GM11168 (cell line): ENCODE results near the gene PARD3B.

ENCODE experiments used
- in situ Hi-C: fragments of 300-500 bp; cut with MboI; formaldehyde crosslinking; loops from one replicate; pipeline ENCODE4 v1.12.0; 2022; ENCODE audit warnings: low sequenced_read_pairs; ENCODE audit not compliant: unreplicated experiment

The PARD3B gene

DNA sequence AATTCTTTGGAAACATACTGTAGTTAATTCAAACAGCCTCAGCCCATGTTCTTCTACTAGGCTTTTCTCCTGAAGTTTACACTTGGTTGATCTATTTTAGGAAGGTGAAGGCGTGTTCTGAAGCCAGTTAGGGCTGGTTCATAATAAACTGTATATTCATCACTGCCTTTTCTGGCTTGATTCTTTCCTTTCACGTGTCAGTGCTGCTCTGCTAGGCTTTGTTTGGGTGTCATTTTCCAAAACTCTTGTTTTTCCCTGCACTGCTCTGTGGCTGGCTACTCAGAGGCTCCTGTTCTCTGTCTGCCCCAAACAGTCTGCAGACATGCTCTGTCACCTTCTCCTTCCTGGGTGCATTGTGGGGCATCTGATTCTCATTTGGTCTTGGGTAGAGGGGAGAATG is 136.1 kb downstream of the PARD3B start:
- in situ Hi-C loops = no loop called here

DNA sequence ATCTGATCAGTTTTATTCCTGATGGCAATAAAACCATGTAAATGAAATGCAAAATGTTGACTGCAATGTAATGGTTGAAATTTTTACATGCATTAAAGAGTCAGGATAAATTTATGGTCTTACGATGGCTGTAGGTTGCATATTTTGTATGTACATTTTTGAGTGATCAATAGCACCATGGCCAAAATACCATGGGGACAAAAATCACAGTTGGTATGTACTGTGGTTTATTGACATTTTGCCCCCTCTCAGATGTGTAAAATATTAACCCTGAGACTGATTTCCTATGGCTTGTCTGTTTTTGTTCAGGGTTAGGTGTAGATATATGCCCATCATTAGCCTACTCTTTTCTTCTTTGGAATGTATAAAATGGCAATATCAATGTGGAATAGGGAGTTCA is 138.1 kb downstream of the PARD3B start:
- in situ Hi-C loops = no loop called here

DNA sequence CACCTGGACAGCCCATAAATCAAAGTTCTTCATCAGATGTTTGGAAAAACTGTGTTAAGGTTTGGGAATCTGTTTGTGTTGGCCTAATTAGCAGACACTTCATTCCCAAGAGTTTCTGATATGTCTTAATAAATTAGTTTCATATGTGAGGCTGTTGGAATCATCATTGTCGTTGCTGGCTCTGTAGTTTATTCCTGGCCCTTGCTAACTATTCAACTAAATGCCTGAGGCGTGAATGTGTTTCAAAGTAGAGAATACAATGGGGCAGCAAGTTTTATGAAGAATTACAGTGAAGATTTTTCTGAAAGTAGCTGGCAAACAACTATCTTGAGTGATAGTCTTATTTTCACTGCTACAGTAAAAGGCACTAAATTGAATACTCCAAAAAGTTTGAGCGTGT is 141.1 kb downstream of the PARD3B start:
- in situ Hi-C loops = no loop called here

DNA sequence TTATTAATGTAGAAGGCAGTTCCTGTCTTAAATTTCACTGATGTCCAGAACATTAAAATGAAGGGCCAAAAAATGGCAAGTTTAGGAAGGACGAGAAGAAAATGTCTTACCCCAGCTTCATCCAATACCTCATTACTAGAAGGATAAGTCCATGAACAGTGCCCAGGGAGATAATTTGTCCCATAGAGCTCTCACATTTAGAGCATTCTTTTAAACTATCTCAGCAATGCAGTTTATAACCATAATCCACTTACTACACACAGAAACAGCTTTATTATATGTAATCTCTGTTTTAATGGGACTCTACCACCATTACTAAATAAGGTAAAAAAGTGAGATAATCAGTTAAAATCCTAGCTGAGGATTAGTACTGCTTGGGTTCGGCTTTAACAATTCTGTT is 142.5 kb downstream of the PARD3B start:
- in situ Hi-C loops = no loop called here

DNA sequence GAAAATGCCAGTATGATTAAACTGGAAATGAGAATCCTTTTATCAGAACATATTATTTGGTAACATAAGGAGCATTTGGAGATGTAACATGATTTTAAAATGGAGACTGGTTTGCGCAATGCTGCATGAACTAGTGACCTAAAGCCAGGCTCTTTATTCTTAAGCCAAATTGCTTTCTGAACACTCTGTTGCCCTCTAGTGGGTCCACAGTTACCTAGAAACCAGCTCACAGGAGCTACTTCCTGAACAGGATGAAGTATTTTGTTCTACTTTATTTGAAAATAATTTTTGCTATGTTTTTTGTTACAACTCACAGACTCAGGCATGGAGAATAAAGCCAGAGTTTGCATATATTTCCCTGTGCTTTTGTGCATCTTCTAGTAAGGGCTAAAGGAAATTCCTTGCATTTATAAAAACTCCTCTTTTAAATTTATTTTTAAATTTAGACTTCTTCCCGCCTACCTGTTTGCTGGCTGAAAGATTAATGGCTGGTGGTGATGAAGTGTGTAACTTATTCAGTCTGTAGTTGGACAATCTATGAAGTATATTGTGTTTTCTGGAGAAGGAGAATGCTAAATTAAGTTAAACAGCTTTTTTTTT is 146.7 kb downstream of the PARD3B start:
- in situ Hi-C loops = no loop called here

DNA sequence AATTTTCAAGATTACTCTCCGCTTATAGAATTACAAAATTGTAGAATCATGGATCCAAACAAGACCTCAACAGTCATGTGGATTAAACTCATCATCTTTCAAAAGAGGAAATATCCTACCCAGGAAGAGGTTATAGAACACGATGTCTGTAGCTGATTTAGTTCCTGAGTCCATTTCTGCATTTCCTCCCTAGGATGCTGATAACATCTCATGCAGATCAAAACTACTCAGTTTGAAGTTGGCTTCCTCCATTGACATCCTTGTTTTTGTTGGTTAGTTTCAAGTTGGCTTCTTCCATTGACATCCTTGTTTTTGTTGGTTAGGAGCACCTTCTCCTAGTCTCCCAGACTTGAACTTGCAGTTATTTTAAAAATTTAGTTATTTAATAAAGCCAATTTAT is 147.5 kb downstream of the PARD3B start:
- in situ Hi-C loops = no loop called here

DNA sequence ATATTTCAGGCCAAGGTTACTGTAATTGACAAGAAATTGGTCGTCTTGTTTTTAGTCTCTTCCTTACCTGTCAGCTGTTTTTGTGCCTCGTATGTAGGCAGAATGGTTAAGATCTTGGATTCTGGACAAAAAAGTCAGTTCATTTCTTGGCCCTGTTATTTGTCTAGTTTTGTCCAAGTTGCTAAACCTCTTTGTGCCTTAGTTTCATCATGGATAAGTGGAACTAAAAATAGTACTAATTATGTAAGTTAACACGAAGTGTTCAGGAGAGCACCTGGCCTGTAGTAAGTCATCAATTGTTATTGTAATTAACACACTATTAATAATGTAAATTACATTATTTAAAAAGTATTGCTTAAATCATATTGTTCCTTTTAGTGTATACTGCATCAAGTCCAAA is 148.0 kb downstream of the PARD3B start:
- in situ Hi-C loops = no loop called here

DNA sequence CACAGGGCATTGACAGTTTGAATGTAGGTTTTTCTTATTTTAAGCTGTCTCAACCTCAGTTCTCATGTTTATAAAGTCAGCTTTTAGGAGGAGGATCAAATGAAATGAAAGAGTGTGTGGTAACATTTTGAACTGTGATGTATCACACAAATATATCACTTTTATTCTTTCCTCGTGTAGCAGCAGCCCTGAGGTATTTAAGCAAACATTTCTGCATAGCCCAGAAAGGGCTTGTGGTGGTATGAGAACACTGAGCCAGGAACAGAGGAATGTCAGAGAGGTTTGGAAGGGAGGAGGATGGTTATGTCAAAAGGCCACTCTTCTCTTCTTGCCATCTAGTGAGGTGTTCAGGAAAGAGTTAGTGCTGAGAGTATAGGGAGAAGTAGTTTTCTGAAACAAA is 150.2 kb downstream of the PARD3B start:
- in situ Hi-C loops = no loop called here

DNA sequence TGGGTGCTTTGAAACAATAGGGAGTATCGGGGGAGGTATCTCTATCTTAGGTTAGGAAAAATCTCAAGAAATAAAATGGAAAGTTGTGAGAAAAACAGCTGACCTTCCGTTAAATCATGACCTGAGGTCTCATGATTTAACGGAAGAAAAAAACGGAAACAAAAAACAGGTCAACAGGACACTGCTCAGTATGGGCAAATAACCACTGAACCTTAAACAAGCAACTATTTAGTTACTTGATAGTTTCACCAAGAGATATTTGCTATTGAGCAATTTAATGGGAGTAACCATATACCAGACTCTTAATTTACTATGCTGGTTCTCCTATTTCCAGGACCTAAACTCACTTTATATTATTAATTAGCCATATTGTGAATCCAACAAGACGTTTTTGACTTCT is 150.8 kb downstream of the PARD3B start:
- in situ Hi-C loops = no loop called here

DNA sequence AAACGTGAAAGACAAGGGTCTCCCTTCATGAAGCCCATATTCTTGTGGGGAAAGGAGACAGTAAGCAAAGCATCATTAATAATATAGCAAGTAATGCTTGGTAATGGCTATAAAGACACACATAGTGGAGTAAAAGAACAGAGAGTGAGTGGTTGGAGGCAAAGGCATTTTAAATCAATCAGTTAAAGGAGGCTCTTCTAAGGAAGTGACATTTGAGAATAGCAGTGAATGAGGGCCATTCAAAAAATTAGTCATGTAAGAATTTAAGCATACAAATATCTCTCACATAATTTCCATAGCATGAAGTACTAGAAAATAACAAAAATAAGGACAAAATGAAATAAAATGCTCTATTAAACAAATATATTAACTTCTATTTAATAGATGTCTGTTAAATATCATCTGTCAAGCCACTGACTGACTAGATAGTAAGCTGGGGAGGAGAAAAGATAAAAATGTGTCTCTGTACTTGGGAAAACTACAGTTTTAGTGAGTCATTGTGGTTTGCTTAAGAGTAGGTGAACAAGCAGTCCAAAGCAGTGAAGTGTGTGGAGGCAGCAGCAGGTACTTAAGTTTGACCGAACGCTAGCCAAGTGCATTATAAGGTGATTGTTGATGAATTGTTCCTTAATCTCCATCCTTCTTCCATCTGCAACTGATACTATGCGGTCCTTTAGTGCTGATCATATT is 160.1 kb downstream of the PARD3B start:
- in situ Hi-C loops = no loop called here

DNA sequence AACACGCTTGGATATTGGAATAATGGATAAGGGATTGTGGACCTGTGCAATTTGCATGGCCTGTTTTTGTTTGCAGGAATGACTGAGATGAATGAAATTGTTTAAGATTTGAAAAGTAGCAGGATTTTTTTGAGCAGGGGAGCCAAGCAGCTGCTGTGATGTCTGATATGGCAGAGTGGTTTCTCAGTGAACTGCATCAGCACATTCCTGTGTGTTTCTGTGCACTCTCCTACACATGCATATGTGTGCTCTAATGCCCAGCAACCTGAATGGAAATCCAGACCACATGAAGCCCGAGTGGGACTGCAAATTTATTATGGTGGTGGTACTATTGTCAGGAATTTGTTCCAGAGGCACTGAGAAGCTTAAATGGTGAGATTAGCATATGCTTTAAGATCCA is 161.7 kb downstream of the PARD3B start:
- in situ Hi-C loops = no loop called here

DNA sequence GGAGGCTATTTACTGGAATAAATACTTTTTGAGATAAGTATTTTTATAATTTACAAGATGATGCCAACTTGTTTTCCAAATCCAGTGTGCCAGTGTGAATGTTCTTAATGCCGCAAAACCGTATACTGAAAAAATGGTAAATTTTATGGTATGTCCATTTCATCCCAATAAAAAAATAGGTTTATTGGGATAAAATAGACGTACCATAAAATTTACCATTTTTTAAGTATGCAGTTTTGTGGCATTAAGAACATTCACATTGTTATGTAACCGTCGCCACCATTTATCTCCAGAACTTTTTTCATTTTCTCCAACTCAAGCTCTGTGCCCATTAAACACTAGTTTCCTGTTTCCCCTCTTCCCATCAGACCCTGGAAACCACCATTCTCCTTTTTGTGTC is 167.9 kb downstream of the PARD3B start:
- in situ Hi-C loops = no loop called here

DNA sequence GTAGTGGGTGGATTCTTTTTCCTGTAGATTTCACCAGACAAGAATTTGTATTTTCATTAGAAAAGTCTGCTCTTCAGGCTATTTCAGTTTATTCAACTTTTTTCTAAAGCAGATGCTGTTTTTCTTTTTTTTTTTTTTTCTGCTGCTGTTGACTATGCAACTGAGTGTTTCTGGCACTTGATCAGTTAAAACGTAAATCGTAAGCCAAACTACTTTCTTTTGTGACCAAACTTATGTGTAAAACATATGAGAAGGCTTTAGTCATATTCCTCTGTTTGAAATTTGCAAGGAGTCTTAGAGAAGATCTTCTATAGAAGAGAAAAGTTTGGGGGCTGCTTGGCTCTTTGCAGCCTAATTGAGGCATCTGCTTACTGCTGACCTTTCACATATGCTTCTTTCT is 170.1 kb downstream of the PARD3B start:
- in situ Hi-C loops = no loop called here

DNA sequence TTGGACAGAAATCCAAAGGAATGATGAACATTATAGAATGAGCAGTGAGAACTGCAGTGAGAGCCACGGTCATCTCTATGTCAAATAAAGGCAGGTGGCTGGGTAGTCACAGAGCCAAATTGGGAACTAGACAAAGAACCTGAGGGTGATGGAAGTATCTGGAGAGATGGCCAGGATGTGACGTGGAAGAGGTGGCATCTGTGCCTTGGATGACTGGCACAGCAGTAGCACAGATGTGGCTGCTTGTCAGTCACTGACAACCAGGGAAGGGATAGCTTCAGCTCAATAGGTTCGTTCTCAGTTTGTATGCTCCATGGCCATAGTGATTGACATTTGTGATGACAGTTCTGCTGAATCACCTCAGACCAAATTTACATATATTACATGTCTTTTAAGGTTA is 172.3 kb downstream of the PARD3B start:
- in situ Hi-C loops = no loop called here

DNA sequence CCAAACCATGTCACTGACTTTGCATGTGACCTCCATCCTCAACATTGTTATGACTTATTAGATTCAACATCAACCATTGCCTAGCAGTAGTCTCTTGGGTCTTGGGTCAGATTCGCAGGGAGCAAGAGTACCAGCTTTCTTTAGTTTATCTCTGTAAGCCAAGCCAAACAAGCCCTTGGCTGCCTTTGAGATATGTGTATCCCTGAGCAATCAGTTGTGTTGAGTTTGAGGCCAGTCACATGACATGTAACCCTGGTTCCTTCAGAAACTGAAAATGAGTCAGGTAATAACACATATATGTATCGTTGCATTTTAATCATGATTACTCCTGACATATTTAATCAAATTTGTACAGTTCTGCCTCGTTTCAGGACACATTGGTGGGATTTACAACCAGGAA is 173.3 kb downstream of the PARD3B start:
- in situ Hi-C loops = no loop called here

DNA sequence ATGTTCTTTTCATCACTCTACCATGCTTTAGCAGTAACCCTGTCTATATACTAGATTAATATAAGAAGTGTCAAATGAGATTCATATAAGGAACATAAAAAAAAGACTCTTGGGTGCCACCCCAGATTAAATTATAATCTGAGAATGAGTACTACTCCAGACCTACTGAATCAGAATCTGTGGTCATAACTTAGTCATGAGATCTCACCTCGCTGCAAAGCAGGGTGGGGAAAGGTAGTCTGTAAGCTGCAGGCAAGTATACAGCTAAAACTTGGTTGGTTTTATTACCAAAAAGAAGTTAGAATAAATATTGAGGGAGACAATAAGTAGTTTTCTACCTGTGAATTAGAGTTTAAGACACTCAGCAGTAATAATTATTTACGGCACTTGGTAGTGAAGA is 175.6 kb downstream of the PARD3B start:
- in situ Hi-C loops = no loop called here

DNA sequence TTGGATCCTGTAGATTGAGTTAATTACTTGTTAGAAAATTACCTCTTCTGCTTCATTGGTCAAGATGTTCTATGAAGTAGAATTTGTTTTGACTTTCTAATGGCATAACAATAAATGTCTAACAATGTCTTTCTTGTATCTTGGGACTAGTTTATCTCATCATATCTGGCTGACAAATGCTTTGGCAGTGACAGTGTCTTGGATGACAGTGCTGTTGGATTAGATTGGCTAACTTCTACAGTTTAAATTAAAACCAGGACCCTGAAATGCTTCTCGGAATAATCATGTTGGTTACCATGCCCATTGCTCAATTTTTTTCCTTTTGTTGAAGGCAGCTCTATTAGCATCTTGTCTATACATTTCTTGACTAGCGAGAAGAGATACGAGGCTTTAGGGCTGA is 176.9 kb downstream of the PARD3B start:
- in situ Hi-C loops = no loop called here

DNA sequence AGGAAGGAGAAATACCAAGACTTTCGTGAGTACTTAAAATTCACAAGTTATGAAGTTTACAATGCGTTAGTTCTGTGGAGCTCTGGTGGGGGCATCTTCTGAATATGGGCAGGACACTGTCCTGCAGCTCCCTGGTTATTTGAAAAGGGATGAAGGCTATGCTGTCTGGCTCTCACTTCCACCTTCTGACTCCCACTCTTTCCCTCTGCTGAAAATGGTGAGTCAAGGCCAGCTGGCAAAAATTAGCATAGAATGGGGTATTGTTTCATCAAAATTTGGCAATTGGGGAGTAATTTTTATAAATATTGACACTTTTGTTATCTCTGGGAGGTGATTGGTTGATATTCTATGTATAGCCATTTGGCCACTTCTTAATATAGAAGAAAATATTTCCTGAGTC is 177.4 kb downstream of the PARD3B start:
- in situ Hi-C loops = no loop called here

DNA sequence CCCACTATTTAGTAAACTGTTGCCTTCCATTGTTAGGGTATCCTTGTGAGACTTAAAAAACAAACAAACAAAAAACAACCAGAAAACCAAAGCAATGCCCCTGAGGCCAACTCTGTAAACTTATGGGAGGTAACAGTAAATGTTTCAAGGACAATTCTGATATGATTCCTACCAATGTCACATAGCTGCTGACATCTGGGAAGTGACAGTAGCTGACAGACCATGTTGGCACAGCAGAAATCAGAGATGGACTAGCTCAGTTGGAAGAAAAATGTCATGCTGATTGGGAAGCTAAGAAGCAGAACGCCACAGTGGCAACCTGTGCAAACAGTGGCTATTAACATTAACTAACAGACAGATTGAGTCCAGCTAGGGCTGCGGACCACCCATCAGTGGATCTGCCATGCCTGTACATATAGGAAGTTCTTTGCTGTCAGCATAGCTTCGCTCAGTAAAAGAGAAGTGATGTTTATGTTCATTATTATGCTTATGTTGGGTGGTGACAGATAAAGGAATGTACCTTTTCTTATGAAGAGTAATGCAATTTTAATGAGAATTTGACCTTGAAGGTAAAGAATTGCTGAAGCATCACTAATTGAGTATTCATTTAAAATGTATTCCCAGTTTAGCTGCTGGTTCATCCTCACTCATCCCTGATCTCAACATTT is 180.6 kb downstream of the PARD3B start:
- in situ Hi-C loops = no loop called here

DNA sequence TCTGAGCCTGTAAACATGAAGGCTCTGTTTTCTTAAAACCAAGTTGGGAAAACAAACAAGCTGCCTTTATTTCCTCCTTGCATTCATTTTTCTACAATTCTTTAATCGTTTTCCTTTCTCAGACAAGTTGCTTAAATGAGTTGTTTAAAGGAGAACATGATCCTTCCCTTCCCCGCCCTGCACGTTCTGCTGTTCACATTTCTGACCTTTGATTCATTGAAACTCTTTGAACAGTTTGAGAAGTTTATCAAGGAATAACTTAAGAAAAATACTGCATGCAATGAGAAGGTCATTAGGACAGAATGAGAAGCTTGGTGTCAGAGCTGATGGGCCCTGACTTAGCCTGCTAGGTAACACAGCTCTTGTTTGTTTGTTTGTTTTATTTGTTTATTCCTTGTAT is 181.6 kb downstream of the PARD3B start:
- in situ Hi-C loops = no loop called here

DNA sequence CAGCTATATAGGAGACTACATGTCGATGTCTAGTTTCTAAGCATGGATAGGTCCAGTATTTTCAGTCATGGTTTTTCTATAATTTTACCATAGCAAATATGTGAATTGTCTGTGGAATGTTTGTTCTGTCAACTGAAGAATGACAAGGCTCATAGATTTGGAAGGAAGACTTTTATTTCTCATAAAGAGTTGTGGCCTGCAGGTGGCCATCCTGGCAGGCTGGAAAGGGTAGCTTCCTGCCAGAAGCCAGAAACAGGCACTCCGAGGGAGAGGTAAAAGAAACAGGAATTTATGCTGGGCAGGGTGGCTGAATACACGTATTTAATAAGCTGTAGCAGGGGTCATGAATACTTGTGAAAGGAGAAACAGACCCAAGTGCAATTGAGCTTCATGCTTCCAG is 182.1 kb downstream of the PARD3B start:
- in situ Hi-C loops = no loop called here

DNA sequence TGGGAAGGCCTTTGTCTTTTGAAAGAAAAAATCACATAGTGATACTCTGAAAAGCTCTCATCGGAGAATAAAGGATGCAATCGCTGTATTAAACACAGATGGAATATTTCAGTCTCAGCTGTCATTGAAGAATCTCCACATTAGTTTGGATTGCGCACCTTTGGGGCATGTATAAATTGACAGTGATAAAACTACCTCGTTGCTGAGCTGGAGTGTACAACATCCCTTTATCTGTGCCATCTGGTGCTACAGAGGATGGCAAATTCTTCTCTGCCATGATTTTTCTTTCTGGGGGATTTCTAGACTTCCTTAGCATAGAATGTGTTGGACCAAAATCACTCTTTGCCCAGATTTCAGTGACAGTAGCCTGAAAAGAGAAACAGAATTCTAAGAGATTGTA is 185.3 kb downstream of the PARD3B start:
- in situ Hi-C loops = no loop called here
